Mononuclear cell (primary cell): ENCODE results near the gene DLG2. TPM values are rescaled to one million over a fixed set of nuclear protein-coding genes. Genes with fewer than 3 reads are reported as not detected.

Source experiments
- H3K27me3 ChIP-seq: 2 replicates; pipeline ENCODE4 v1.6.0; 2011; ENCODE audit warnings: low read length, control low read depth; ENCODE audit not compliant: insufficient read depth
- H3K4me1 ChIP-seq: 2 replicates; pipeline ENCODE4 v1.5.1; 2011; ENCODE audit warnings: mild to moderate bottlenecking, low read length, control low read depth; ENCODE audit not compliant: insufficient read depth
- H3K4me3 ChIP-seq: 2 replicates; pipeline ENCODE4 v1.5.1; 2011; ENCODE audit warnings: mild to moderate bottlenecking, low read length, moderate library complexity
- H3K9me3 ChIP-seq: 2 replicates; pipeline ENCODE4 v1.5.1; 2011; ENCODE audit warnings: low read depth, mild to moderate bottlenecking, control low read depth, low read length
- total RNA-seq: library from RNA; depleted of rRNA; stranded (reverse); fragments of >200 nt; gene quantifications from one replicate; pipeline ENCODE4 v1.2.3, GENCODE V29; 2012

DLG2 gene
- total RNA-seq, 1 donor, result 1.6 TPM

- no peaks in the 10 kb centered on the region for H3K9me3 ChIP-seq
- no peaks in the 10 kb centered on the region for H3K27me3 ChIP-seq
- no peaks in the 10 kb centered on the region for H3K4me1 ChIP-seq
- H3K4me3 ChIP-seq, result no peak overlapping the region
Measured at GRCh38 chr11:83630211-83630610, 1996.9 kb downstream of the DLG2 start.

DNA sequence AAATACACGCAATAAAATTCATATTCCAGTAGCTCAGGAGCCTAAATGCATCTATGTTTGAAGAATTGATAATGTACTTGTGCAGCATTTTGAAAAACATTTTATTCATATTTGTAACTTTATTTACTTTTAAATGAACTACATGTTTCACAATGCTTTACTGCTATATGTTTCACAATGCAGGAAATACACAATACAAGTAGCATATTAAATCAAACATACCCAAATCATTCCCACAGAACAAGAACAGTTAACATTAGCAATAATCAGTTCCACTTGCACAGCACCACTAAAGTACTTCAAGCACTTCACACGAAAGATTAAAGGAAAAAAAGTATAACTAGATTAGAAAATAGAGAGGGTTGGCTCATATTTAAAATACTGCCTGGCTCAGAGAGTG, 1997.4 kb downstream of the DLG2 start:
- no peaks in the 10 kb centered on the region for H3K27me3 ChIP-seq
- H3K4me3 ChIP-seq, result no peak overlapping the region
- no peaks in the 10 kb centered on the region for H3K4me1 ChIP-seq
- H3K9me3 ChIP-seq, result no peaks in the 10 kb centered on the region

GRCh38 chr11:83628622-83629355, 1998.4 kb downstream of the DLG2 start:
- H3K27me3 ChIP-seq, result no peaks in the 10 kb centered on the region
- H3K4me3 ChIP-seq, result no peak overlapping the region
- no peaks in the 10 kb centered on the region for H3K4me1 ChIP-seq
- H3K9me3 ChIP-seq, result no peaks in the 10 kb centered on the region

DNA sequence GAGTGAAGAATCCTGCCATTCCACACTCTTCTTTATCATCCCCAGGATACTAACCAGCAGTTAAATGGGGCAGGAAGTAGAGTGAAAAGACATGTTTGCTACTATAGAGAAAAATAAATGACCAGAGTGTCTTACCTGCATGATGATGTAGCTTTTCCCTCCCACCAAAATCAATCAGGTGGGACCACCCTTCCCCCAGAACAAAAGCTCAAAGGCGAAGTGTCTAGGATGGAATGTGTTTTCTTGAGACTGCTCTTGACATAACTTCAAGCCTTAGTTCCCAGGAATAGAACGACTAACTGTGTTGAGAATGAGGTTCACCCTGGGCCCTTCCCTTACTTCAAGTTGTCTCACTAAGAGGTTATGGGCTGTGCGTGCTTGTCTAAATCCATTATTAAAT, 2001.8 kb downstream of the DLG2 start:
- H3K4me3 ChIP-seq, result no peak overlapping the region
- no peaks in the 10 kb centered on the region for H3K27me3 ChIP-seq
- no peaks in the 10 kb centered on the region for H3K4me1 ChIP-seq
- H3K9me3 ChIP-seq, result no peaks in the 10 kb centered on the region

GRCh38 chr11:83617671-83618070, 2009.5 kb downstream of the DLG2 start:
- Histone ChIP-seq H3K4me1 (no peaks in the 10 kb centered on the region), H3K9me3 (no peaks in the 10 kb centered on the region), H3K4me3 (no peak overlapping the region), H3K27me3 (no peaks in the 10 kb centered on the region)

GRCh38 chr11:83613767-83614121, 2013.4 kb downstream of the DLG2 start:
- no peaks in the 10 kb centered on the region for H3K27me3 ChIP-seq

DNA sequence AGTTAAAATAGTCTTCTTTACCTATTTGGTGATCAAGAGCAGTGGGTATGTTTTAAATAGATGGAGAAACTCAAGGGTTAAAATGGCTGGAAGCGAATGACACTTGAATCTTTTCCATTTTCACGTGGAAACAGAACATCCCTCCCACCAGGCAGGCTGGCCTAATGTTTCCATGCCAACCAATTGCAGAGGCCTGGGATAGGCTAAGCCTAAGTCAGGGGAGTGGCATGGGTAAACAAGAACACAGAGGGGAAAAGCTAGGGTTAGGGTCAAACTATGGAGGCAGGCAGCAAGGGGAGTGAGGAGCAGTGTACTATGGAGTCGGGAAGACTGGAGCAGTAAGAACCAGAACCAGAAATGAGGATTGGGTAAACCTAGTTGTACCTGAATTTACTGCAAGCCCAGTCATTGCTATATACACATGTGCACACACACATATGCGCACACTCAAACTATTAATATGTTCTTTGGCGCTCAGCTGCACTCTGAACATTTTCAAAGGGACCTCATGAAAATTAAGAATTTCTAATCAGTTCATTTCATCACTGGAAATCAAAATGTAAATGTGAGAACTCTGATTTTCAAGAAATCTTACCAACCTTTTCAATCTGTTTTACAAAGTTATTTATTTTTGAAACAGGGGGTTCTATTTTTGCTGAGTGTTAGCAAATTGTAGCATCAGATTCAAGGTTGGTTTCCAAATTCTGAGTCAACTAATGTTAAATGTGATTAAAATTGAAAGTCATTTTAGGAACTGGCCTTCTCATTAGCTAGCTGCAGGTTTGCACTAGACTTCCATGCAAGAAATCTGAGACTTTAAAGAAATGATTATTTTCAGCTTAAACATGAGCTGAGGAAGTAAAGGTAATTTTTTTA, 2014.0 kb downstream of the DLG2 start:
- Histone ChIP-seq H3K4me3 (no peak overlapping the region), H3K9me3 (no peaks in the 10 kb centered on the region), H3K27me3 (no peaks in the 10 kb centered on the region), H3K4me1 (no peaks in the 10 kb centered on the region)

More at GRCh38 chr11:83613767-83614121, 2013.4 kb downstream of the DLG2 start:
- Histone ChIP-seq H3K4me1 (no peaks in the 10 kb centered on the region), H3K9me3 (no peaks in the 10 kb centered on the region), H3K4me3 (no peak overlapping the region)

DNA sequence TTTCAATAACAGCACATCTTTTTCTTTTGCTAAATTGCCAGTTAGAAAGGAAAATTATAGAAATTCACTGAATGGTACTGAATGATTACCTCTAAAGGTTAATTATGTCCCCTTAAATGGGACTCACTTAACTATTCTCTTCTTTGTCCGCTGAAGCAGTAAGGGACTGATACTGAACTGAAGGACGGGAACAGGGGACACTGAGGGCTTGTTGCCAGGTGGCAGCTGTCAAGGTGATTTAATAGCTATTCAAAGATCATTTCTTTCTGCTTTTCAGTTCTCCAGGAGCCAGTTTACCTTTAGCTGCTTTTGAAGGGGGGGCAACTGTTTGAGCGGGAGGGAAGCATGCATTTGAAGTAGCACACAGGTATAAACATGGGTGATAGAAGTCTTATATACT, 2015.5 kb downstream of the DLG2 start:
- no peaks in the 10 kb centered on the region for H3K9me3 ChIP-seq
- H3K27me3 ChIP-seq, result no peaks in the 10 kb centered on the region
- no peaks in the 10 kb centered on the region for H3K4me1 ChIP-seq
- no peak overlapping the region for H3K4me3 ChIP-seq

GRCh38 chr11:83611031-83611430, 2016.1 kb downstream of the DLG2 start:
- Histone ChIP-seq H3K4me3 (no peak overlapping the region), H3K9me3 (no peaks in the 10 kb centered on the region), H3K27me3 (no peaks in the 10 kb centered on the region), H3K4me1 (no peaks in the 10 kb centered on the region)

GRCh38 chr11:83609191-83609590, 2018.0 kb downstream of the DLG2 start:
- H3K27me3 ChIP-seq, result no peaks in the 10 kb centered on the region
- H3K9me3 ChIP-seq, result no peaks in the 10 kb centered on the region
- H3K4me1 ChIP-seq, result no peaks in the 10 kb centered on the region
- H3K4me3 ChIP-seq, result no peak overlapping the region

GRCh38 chr11:83608571-83608970, 2018.6 kb downstream of the DLG2 start:
- Histone ChIP-seq H3K4me1 (no peaks in the 10 kb centered on the region), H3K4me3 (no peak overlapping the region), H3K27me3 (no peaks in the 10 kb centered on the region), H3K9me3 (no peaks in the 10 kb centered on the region)

- no peaks in the 10 kb centered on the region for H3K4me1 ChIP-seq
- H3K27me3 ChIP-seq, result no peaks in the 10 kb centered on the region
- H3K4me3 ChIP-seq, result no peak overlapping the region
- H3K9me3 ChIP-seq, result no peaks in the 10 kb centered on the region
Measured at GRCh38 chr11:83601914-83602527, 2025.1 kb downstream of the DLG2 start.

GRCh38 chr11:83601201-83601913, 2025.8 kb downstream of the DLG2 start:
- Histone ChIP-seq H3K9me3 (no peaks in the 10 kb centered on the region), H3K4me1 (no peaks in the 10 kb centered on the region), H3K27me3 (no peaks in the 10 kb centered on the region), H3K4me3 (no peak overlapping the region)

- Histone ChIP-seq H3K9me3 (no peaks in the 10 kb centered on the region), H3K4me3 (no peak overlapping the region)
Measured at GRCh38 chr11:83600661-83601060, 2026.5 kb downstream of the DLG2 start.

DNA sequence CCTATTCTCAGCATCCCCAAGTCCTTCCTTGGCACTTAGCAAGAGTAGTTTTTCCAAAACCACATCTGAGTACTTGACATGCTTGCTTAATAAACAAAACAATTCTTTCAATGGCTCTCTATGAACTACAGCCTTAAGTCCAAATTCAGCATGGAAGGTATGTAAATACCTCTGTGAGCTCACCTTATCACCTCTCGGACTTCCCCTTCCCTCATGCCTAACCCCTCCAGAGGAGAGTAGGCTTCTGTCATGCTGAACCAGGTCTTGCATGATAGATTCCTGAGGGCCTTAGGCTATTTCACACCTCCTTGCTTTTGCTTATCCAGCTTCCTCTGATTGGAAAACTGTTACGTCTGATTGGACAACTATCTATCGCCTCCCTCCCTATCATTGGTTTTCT, 2028.1 kb downstream of the DLG2 start:
- Histone ChIP-seq H3K4me3 (no peak overlapping the region), H3K4me1 (no peaks in the 10 kb centered on the region), H3K27me3 (no peaks in the 10 kb centered on the region), H3K9me3 (no peaks in the 10 kb centered on the region)

More at GRCh38 chr11:83600661-83601060, 2026.5 kb downstream of the DLG2 start:
- no peaks in the 10 kb centered on the region for H3K27me3 ChIP-seq
- no peaks in the 10 kb centered on the region for H3K4me1 ChIP-seq
